GM21381 (cell line): ENCODE data around the gene NSG2.
A peak's percentile ranks its signal among the peaks of the same experiment; 100 is the strongest.
"Not testable (repeated sequence)": the region's sequence is repeated elsewhere in the genome, so short reads cannot be mapped to it uniquely, and the experiment has no call there.

ENCODE experiments used
- ATAC-seq: cut with Tn5 transposase; IDR thresholded peaks from one replicate; pipeline ENCODE4 v1.9.1; 2021; ENCODE audit warnings: mild to moderate bottlenecking, moderate library complexity; ENCODE audit not compliant: unreplicated experiment

The NSG2 gene

GRCh38 chr5:174045470-174046025 lies at the start of gene NSG2:
Gene NSG2 (plus strand): TSS chr5:174045706. CDS start chr5:174046756, 1,050 bp downstream.
- ATAC-seq, result peak; percentile 92

GRCh38 chr5:173997331-173997730 lies 48.2 kb upstream of the NSG2 start:
- ATAC-seq, result no peak

GRCh38 chr5:173998531-173998930 lies 47.0 kb upstream of the NSG2 start:
- no peak for ATAC-seq

DNA sequence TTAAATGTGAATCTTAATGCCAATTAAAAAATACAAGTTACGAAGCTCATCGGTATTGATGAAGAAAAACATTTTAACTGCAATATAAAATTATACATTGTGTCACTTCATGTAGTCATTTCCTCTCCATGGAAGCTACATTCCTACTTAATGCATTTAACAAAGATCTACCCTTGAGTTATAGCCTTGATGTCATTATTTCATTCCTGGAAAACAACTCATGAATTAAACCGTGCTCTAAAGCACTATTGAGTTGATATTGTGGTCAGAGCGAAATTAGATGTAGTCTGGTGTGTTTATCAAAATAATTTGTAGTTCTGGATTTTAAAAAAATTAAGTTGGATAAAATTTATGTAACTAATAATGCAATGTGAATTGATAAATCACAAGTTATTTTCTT lies 45.4 kb upstream of the NSG2 start:
- no peak for ATAC-seq

- ATAC-seq, result no peak
These were observed 41.7 kb upstream of the NSG2 start for GRCh38 chr5:174003795-174004194.

GRCh38 chr5:174008922-174009321 lies 36.6 kb upstream of the NSG2 start:
- ATAC-seq, result no peak

- no peak for ATAC-seq
These were observed 35.1 kb upstream of the NSG2 start for GRCh38 chr5:174010365-174010764.

DNA sequence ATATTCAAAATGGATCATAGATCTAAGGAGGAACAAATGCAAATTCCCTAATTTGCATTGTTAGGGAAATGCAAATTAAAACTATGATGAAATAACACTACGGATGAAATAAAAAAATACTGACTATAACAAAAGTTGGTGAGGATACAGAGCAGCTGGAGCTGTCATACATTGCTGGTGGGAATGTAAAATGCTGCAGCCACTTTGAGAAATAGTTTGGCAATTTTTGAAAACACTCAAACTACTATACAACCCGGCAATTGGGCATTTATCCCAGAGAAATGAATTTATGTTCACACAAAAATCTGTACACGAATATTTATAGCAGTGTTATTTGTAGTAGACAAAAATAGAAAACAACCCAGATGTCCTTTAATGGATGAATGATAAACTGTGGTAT lies 34.1 kb upstream of the NSG2 start:
- no peak for ATAC-seq

GRCh38 chr5:174020069-174020927 lies 25.2 kb upstream of the NSG2 start:
- ATAC-seq, result not testable (repeated sequence)

DNA sequence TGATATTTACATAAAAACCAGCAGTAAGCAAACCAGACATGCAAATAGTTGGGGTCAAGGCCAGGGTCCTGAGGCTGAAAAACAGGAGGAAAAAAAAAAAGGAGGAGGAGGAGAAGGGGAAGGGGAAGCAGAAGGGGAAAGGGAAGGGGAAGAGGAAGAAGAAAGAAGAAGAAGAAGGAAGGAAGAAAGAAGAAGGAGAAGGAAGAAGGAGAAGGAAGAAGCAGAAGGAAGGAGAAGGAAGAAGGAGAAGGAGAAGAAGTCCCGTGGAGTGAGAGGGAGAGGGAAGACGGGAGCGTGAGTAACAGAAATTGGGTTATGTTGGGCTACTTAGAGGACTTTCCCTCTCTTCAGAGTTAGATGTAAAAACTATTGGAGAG lies 24.6 kb upstream of the NSG2 start:
- ATAC-seq, result no peak

DNA sequence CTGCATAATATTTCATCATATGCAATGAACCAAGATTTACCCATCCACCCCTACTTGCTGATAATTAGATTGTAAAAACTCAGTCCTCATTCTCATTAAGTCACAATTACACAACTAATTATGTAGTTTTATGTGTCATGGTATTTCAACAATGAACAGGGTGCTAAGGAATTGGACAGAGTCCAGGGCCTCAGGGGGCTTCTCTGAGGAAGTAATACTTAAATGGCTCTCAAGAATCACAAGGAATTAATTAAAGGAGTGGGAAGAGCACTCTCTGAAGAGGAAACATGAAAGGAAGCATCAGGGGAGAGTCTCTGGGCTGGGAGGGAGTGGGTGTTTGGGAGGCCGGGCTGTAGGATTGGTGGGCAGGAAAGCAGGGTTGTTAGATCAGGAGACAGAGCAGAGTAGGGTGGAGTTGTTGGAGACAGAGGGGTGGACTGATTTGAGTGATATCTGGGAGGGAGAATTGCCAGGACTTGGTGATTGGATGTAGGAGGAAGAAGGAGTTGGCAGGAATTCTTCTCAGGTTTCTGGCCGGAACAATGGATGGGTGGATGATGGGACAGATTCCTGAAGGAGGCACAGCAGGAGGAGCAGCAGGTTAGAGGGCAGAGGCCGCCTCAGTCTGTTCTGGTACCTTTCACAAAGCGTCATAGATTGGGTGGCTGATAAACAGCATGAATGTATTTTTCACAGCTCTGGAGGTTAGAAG lies 23.0 kb upstream of the NSG2 start:
- no peak for ATAC-seq

DNA sequence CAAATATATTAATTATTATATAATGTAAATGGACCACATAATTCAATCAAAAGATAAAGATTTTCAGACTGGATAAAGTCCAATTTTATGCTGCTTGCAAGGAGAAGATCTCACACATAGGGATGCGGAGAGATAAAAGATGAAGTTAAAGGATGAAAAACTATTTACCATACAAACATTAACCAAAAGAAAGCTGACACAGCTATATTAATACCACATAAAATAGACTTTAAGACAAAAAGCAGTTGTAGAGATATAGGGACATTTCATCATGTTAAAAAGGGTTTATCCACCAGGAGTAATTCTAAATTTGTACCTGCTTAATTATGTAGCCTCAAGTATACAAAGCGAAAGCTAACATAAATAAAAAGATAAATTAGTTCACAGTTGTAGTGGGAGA lies 15.2 kb upstream of the NSG2 start:
- ATAC-seq, result no peak

DNA sequence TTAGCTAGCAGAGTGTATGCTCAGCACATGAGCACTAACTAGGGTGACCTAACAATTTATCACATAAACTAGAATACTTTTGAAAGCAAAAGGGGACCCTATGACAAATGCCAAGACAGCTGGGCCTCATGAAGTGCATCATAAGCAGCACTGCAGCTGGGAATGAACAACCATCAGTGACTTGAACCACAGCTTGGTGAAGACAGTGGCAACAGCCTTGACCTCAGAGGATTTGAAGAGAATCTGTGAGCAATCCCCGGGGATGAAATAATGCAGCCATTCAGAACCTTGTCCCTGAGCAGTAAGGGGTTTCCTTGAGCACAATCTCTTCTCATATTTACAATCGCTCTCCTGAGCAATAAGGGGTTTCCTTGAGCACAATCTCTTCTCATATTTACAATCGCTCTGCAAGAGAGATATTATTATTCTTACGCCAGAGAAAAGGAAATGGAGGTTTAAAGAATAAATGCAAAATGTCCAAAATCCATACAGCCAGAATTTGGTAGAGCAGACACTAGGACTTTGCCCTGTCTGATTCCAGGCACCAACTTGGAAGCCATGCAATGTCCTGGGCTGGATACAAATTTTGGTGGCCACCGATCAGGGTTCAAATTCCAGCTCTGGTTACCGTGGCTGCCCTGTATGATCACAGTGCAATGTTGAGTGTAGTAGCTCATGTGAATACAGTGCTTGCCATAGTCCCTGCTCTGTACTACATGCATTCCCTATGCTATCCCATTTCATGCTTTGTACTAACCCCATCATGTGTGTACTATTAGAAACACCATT lies 846 bp upstream of the NSG2 start:
- ATAC-seq, result no peak

DNA sequence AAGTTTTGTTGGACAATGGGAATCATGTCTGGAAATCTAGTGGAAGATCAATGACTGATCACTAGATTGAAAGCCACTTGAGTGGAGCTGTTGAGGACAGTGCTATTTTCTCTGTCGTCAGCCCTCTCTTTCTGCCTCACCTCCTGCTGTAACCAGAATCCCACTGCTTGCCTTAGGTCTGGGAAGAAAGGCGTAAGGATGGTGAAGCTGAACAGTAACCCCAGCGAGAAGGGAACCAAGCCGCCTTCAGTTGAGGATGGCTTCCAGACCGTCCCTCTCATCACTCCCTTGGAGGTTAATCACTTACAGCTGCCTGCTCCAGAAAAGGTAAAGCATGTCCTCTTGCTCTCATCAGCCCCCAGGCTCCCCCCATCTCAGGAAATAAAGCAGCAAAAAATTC lies 1.1 kb downstream of the NSG2 start:
- ATAC-seq, result no peak

- ATAC-seq, result no peak
These were observed 2.1 kb downstream of the NSG2 start for GRCh38 chr5:174047472-174048099.

GRCh38 chr5:174052636-174053035 lies 7.1 kb downstream of the NSG2 start:
- no peak for ATAC-seq

DNA sequence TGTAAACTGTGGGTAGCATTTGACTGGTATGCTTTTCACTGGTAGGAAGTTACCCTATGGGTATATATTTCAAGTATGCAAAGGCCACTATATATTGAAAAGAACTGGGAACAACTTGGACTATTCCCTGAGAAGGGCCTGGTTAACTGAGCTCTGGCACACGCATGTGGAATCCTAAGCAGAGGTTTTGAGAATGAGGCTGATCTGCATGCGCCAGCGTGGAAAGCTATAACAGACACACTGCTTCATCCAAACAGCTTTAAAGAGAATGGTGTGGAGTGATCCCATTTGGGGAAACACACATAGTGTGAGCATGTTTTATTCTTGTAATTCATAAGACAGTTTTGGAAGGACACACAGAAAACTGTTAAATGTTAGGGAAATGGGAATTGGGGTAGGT lies 8.4 kb downstream of the NSG2 start:
- ATAC-seq, result no peak

- no peak for ATAC-seq
These were observed 10.8 kb downstream of the NSG2 start for GRCh38 chr5:174056064-174056847.

DNA sequence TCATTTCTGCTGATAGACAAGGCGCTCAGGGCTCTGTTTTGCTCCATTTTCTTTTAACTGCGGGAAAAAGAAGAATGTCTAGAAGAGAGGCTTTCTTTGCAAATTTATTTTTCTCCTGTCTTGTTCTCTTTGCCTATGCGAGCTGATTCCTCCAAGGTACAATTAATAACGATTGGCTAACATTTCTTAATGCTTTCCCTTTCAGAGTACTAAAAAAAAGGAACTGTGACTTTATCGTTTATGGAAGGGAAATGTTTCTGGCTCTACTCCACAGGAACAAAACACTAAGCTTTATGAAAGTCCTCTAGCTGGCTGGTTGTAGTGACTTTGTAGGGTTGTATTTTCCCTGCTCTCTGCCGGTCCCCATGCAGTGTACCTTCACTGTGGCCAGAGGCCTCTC lies 11.7 kb downstream of the NSG2 start:
- no peak for ATAC-seq
